GM23338 (cell line): ENCODE results near the gene CAPN9. TPM values are rescaled to one million over a fixed set of nuclear protein-coding genes. Genes with fewer than 3 reads are reported as not detected.

Experiments used
- ATAC-seq: fragments of 200-7000 bp; cut with Tn5 transposase; 3 replicates; pipeline ENCODE4 v1.9.1; 2020
- DNase-seq: peaks from one replicate; pipeline ENCODE4 v3.0.0-alpha.2; 2015; ENCODE audit warnings: low spot score
- H2AFZ ChIP-seq: fragments of 200-600 bp; sonication (generic); 2 replicates; pipeline ENCODE4 v1.8.0; 2016; ENCODE audit warnings: antibody characterized with exemption, mild to moderate bottlenecking, moderate library complexity
- H3F3A ChIP-seq: fragments of 200-600 bp; sonication (generic); replicated peaks from 2 replicates; pipeline ENCODE4 v1.8.0; 2017; ENCODE audit warnings: antibody characterized with exemption, mixed run types, low read depth
- H3K27ac ChIP-seq: fragments of 200-600 bp; sonication (generic); 2 replicates; pipeline ENCODE4 v1.6.1; 2016; ENCODE audit warnings: low read depth
- H3K27me3 ChIP-seq: fragments of 200-600 bp; sonication (generic); 2 replicates; pipeline ENCODE4 v1.8.0; 2016; ENCODE audit warnings: mild to moderate bottlenecking, mixed run types, moderate library complexity; ENCODE audit not compliant: insufficient read depth
- H3K36me3 ChIP-seq: fragments of 200-600 bp; sonication (generic); 2 replicates; pipeline ENCODE4 v1.8.0; 2016; ENCODE audit warnings: mild to moderate bottlenecking; ENCODE audit not compliant: insufficient read depth
- H3K4me1 ChIP-seq: fragments of 200-600 bp; sonication (generic); 2 replicates; pipeline ENCODE4 v1.8.0; 2016; ENCODE audit warnings: mild to moderate bottlenecking, moderate library complexity; ENCODE audit not compliant: insufficient read depth
- H3K4me2 ChIP-seq: fragments of 200-600 bp; sonication (generic); 2 replicates; pipeline ENCODE4 v1.7.1; 2017; ENCODE audit warnings: mixed run types
- H3K4me3 ChIP-seq: fragments of 200-600 bp; sonication (generic); 2 replicates; pipeline ENCODE4 v1.6.1; 2016; ENCODE audit warnings: mixed run types
- H3K79me2 ChIP-seq: fragments of 200-600 bp; sonication (generic); replicated peaks from 2 replicates; pipeline ENCODE4 v1.8.0; 2017; ENCODE audit warnings: mild to moderate bottlenecking; ENCODE audit not compliant: insufficient read depth
- H3K9me2 ChIP-seq: fragments of 200-600 bp; sonication (generic); 2 replicates; pipeline ENCODE4 v1.8.0; 2017; ENCODE audit not compliant: insufficient read depth
- H4K20me1 ChIP-seq: fragments of 200-600 bp; sonication (generic); replicated peaks from 2 replicates; pipeline ENCODE4 v1.8.0; 2017; ENCODE audit warnings: mild to moderate bottlenecking; ENCODE audit not compliant: insufficient read depth
- H3K27ac Mint-ChIP-seq: 2 replicates; pipeline ENCODE4 v1.8.0; 2020; ENCODE audit warnings: inconsistent platforms, mild to moderate bottlenecking, moderate library complexity, mixed read lengths
- H3K27me3 Mint-ChIP-seq: 3 replicates; pipeline ENCODE4 v1.8.0; 2022; ENCODE audit warnings: low read depth, mild to moderate bottlenecking, moderate library complexity, mixed read lengths, inconsistent platforms; ENCODE audit not compliant: insufficient read depth, poor library complexity
- H3K36me3 Mint-ChIP-seq: 3 replicates; pipeline ENCODE4 v1.8.0; 2021; ENCODE audit warnings: low read depth, mild to moderate bottlenecking, inconsistent platforms, moderate library complexity, mixed read lengths
- H3K4me1 Mint-ChIP-seq: 3 replicates; pipeline ENCODE4 v1.8.0; 2020; ENCODE audit warnings: mild to moderate bottlenecking, inconsistent platforms, mixed read lengths
- H3K4me3 Mint-ChIP-seq: 3 replicates; pipeline ENCODE4 v1.8.0; 2021; ENCODE audit warnings: moderate library complexity, mild to moderate bottlenecking, inconsistent platforms, mixed read lengths
- H3K9me3 Mint-ChIP-seq: 3 replicates; pipeline ENCODE4 v1.8.0; 2020; ENCODE audit warnings: moderate library complexity, mild to moderate bottlenecking, inconsistent platforms, mixed read lengths
- CREB1 ChIP-seq: fragments of 250-450 bp; sonication (Bioruptor Pico); IDR thresholded peaks from 2 replicates; pipeline ENCODE4 v1.5.0; 2020; ENCODE audit warnings: low read depth, mild to moderate bottlenecking, moderate library complexity
- CTCF ChIP-seq, 2 experiments: fragments of 200-600 bp in 1 of 2; sonication (generic) in 1 of 2; conservative IDR thresholded peaks; 2 replicates each; pipeline versions ENCODE4 v1.5.1 to v1.6.1; 2016 to 2017; ENCODE audit warnings: antibody characterized with exemption in 2 of 2, low read depth in 2 of 2, mild to moderate bottlenecking in 2 of 2, moderate library complexity in 1 of 2
- ETS1 ChIP-seq: IDR thresholded peaks from 2 replicates; pipeline ENCODE4 v1.6.1; 2016; ENCODE audit warnings: antibody characterized with exemption
- EZH2phosphoT487 ChIP-seq: fragments of 200-600 bp; sonication (generic); IDR thresholded peaks from one replicate; pipeline ENCODE4 v1.8.1; 2018; ENCODE audit warnings: antibody characterized with exemption; ENCODE audit not compliant: unreplicated experiment
- JUNB ChIP-seq: IDR thresholded peaks from one replicate; pipeline ENCODE4 v1.6.1; 2016; ENCODE audit warnings: antibody characterized with exemption; ENCODE audit not compliant: unreplicated experiment
- NANOG ChIP-seq: IDR thresholded peaks from 2 replicates; pipeline ENCODE4 v1.6.1; 2016; ENCODE audit warnings: antibody characterized with exemption, borderline replicate concordance
- STAT1 ChIP-seq: IDR thresholded peaks from one replicate; pipeline ENCODE4 v1.6.1; 2016; ENCODE audit warnings: antibody characterized with exemption; ENCODE audit not compliant: unreplicated experiment
- ZNF114 ChIP-seq: fragments of 250-450 bp; sonication (Bioruptor Pico); IDR thresholded peaks from 2 replicates; pipeline ENCODE4 v1.5.0; 2020; ENCODE audit warnings: mild to moderate bottlenecking, moderate library complexity
- ZNF462 ChIP-seq: fragments of 250-450 bp; sonication (Bioruptor Pico); IDR thresholded peaks from 2 replicates; pipeline ENCODE4 v1.5.0; 2020; ENCODE audit warnings: mild to moderate bottlenecking, moderate library complexity
- polyA plus RNA-seq: library from polyadenylated mRNA; unstranded; fragments of >200 nt; fragmentation: Nextera tagmentation; extraction: Ambion mirVana; gene quantifications from 2 replicates; pipeline ENCODE4 v1.2.1, GENCODE V29; 2016
- total RNA-seq: library from RNA; depleted of rRNA; stranded (reverse); fragments of >200 nt; shearing (Covaris generic); gene quantifications from 2 replicates; pipeline ENCODE4 v1.2.3, GENCODE V29; 2014

The CAPN9 gene
- total and polyA plus RNA-seq, 2 experiments from 2014 or later, result 0.07 TPM; not detected in 1

- Histone ChIP-seq H2AFZ (no peak overlapping the region), H3K4me2 (no peak overlapping the region), H3K27me3 (no peaks in the 10 kb centered on the region), H3K79me2 (no peaks in the 10 kb centered on the region), H3K4me3 (no peak overlapping the region), H4K20me1 (no peaks in the 10 kb centered on the region), H3K27ac (no peak overlapping the region), H3K36me3 (no peaks in the 10 kb centered on the region), H3K9me2 (no peaks in the 10 kb centered on the region), H3K4me1 (no peaks in the 10 kb centered on the region), H3F3A (no peaks in the 10 kb centered on the region)
- H3K4me1 Mint-ChIP-seq, result peaks cover 14% of the 10 kb centered on the region
- H3K36me3 Mint-ChIP-seq, result no peaks in the 10 kb centered on the region
- ATAC-seq, result no peak
- no peak for DNase-seq
- no peak overlapping the region for H3K4me3 Mint-ChIP-seq
- TF ChIP-seq ZNF114 (CRISPR knock-in tag), result no peak
- TF ChIP-seq EZH2phosphoT487, result no peak
- no peak for TF ChIP-seq STAT1
- no peak for TF ChIP-seq CTCF (conservative IDR thresholded peaks at IDR 0.05; ENCODE audit: low read depth in 2 of 2)
- TF ChIP-seq JUNB, result no peak
- H3K27ac Mint-ChIP-seq, result no peak overlapping the region
- H3K9me3 Mint-ChIP-seq, result no peaks in the 10 kb centered on the region
- peaks cover 12% of the 10 kb centered on the region for H3K27me3 Mint-ChIP-seq
These were observed 37.3 kb upstream of the CAPN9 start for GRCh38 chr1:230709619-230710542.

- no peak overlapping the region for H3K4me3 ChIP-seq
- Mint-ChIP-seq H3K36me3 (no peaks in the 10 kb centered on the region), H3K27me3 (peaks cover 12% of the 10 kb centered on the region), H3K4me1 (peaks cover 14% of the 10 kb centered on the region), H3K9me3 (no peaks in the 10 kb centered on the region), H3K4me3 (no peak overlapping the region), H3K27ac (no peak overlapping the region)
- H3K9me2 ChIP-seq, result no peaks in the 10 kb centered on the region
- H4K20me1 ChIP-seq, result no peaks in the 10 kb centered on the region
- H3F3A ChIP-seq, result no peaks in the 10 kb centered on the region
- H3K27me3 ChIP-seq, result no peaks in the 10 kb centered on the region
- no peaks in the 10 kb centered on the region for H3K79me2 ChIP-seq
- no peaks in the 10 kb centered on the region for H3K36me3 ChIP-seq
- ATAC-seq (no peak), DNase-seq (no peak)
- H2AFZ ChIP-seq, result no peak overlapping the region
- H3K27ac ChIP-seq, result no peak overlapping the region
- no peaks in the 10 kb centered on the region for H3K4me1 ChIP-seq
- no peak overlapping the region for H3K4me2 ChIP-seq
- TF ChIP-seq JUNB (no peak), NANOG (no peak), ZNF462 (CRISPR knock-in tag) (no peak), ZNF114 (CRISPR knock-in tag) (no peak), CREB1 (CRISPR knock-in tag) (no peak), CTCF (conservative IDR thresholded peaks at IDR 0.05; ENCODE audit: low read depth in 2 of 2) (no peak), ETS1 (no peak)
These were observed 36.7 kb upstream of the CAPN9 start for GRCh38 chr1:230710543-230710904.
